Measurements from ENCODE around the gene HSD17B11. TPM values are rescaled to one million over a fixed set of nuclear protein-coding genes. Genes with fewer than 3 reads are reported as not detected.

The HSD17B11 gene
- total and polyA plus RNA-seq, 2 of the 8 experiments (the other 6 are each of a cell fraction or from before 2014, with no cell fraction given): 6.0 to 9.0 TPM

GRCh38 chr4:87399148-87399547, 8.2 kb upstream of the HSD17B11 start:
- peak overlapping the region; percentile 31; the same call in 1 of the 2 replicates for H4K8ac ChIP-seq (ENCODE audit: extremely low read depth, insufficient read depth, low read length)
- DNase-seq (ENCODE audit: low read depth in 1 of 2, low spot score in 2 of 2) (peak in 1 of 2 experiments; percentile 54), FAIRE-seq (no peak)
- H3K27ac ChIP-seq (ENCODE audit: low read depth, low read length): no peak overlapping the region
- no peaks in the 10 kb centered on the region for H4K20me1 ChIP-seq (replicated peaks in 1 of 2; ENCODE audit: control insufficient read depth in 1 of 2, insufficient read depth in 2 of 2, low read length in 2 of 2)
- no peak overlapping the region for H3K56ac ChIP-seq (replicated peaks; ENCODE audit: insufficient read length, low read depth, low read length)
- TF ChIP-seq BCL11A (IDR thresholded peaks at IDR 0.05; ENCODE audit: low read depth in 2 of 2, low read length in 2 of 2) (no peak), GABPA (IDR thresholded peaks at IDR 0.05; ENCODE audit: borderline replicate concordance, insufficient read depth, low read length) (no peak), ATF2 (IDR thresholded peaks at IDR 0.05; ENCODE audit: low read length) (no peak), ASH2L (IDR thresholded peaks at IDR 0.05; ENCODE audit: low read length) (no peak), TAF7 (optimal IDR thresholded peaks at IDR 0.05; ENCODE audit: borderline replicate concordance, low read depth, low read length) (no peak), RBBP5 (IDR thresholded peaks at IDR 0.05; ENCODE audit: borderline replicate concordance, low read depth, low read length) (no peak), CHD1 (IDR thresholded peaks at IDR 0.05; ENCODE audit: low read depth, low read length) (no peak), RNF2 (IDR thresholded peaks at IDR 0.05; ENCODE audit: borderline replicate concordance, low read depth, low read length, missing control alignments, poor library complexity, severe bottlenecking) (no peak), SUZ12 (IDR thresholded peaks at IDR 0.05; ENCODE audit: low read length) (no peak), E2F6 (IDR thresholded peaks at IDR 0.05) (no peak)
- no peak overlapping the region for H3K14ac ChIP-seq (ENCODE audit: insufficient read length)
- CTCF ChIA-PET (ENCODE audit: partially characterized antibody): interaction anchor here (0.9 to 2.6 kb wide), 4 partner anchors 22 to 450 kb away, joined by 3 to 9 read pairs (median 6); partner anchors contain the start of gene NUDT9
- H3K23ac ChIP-seq (ENCODE audit: insufficient read length): no peak overlapping the region
- no peak overlapping the region for H2BK20ac ChIP-seq (ENCODE audit: low read length)
- no peak overlapping the region for H4K91ac ChIP-seq (replicated peaks; ENCODE audit: insufficient read length, low read length)
- H2BK12ac ChIP-seq (ENCODE audit: low read depth, low read length): no peak overlapping the region
- no peaks in the 10 kb centered on the region for H3K23me2 ChIP-seq (ENCODE audit: low read depth, low read length)
- no peak overlapping the region for H3K9ac ChIP-seq (replicated peaks in 1 of 4; ENCODE audit: extremely low read depth in 1 of 4, low read depth in 3 of 4, low read length in 3 of 4)
- H4K5ac ChIP-seq (ENCODE audit: insufficient read length, low read depth, low read length): no peak overlapping the region
- 83% methylated on average over 2 of the region's 3 CpGs; no CpG with 5 or more reads in 1 of the 2 experiments for WGBS, 2 experiments (ENCODE audit: extremely low coverage in 1 of 2, insufficient coverage in 1 of 2, insufficient read length in 1 of 2, insufficient replicate concordance in 2 of 2, low coverage in 1 of 2, low lambda C conversion rate in 2 of 2, missing lambda C conversion rate in 1 of 2)
- H3K4me3 ChIP-seq (ENCODE audit: extremely low read depth in 1 of 4, insufficient read depth in 2 of 4, low read depth in 3 of 4, low read length in 4 of 4): no peak overlapping the region
- H3K27me3 ChIP-seq (replicated peaks in 1 of 4; ENCODE audit: control insufficient read depth in 3 of 4, extremely low read depth in 1 of 4, insufficient read depth in 3 of 4, low read length in 3 of 4): no peaks in the 10 kb centered on the region
- no peak overlapping the region for H2BK120ac ChIP-seq (replicated peaks; ENCODE audit: low read depth, low read length)
- H2BK15ac ChIP-seq (ENCODE audit: low read length): no peak overlapping the region
- H3K4me1 ChIP-seq (replicated peaks in 1 of 4; ENCODE audit: control insufficient read depth in 3 of 4, insufficient read depth in 4 of 4, low read length in 3 of 4): no peaks in the 10 kb centered on the region
- H3K36me3 ChIP-seq (ENCODE audit: control insufficient read depth in 2 of 4, insufficient read depth in 4 of 4, low read length in 3 of 4): no peaks in the 10 kb centered on the region
- no peak overlapping the region for H3K4ac ChIP-seq (replicated peaks; ENCODE audit: insufficient read length, low read depth, low read length)
- H3K4me2 ChIP-seq (ENCODE audit: insufficient read depth in 1 of 2, low read depth in 2 of 2, low read length in 2 of 2): no peak overlapping the region
- H2BK5ac ChIP-seq (ENCODE audit: low read depth, low read length): no peak overlapping the region
- H3K79me1 ChIP-seq (ENCODE audit: low read depth, low read length): no peaks in the 10 kb centered on the region
- H2AFZ ChIP-seq (ENCODE audit: low read length): no peak overlapping the region
- POLR2A ChIA-PET (ENCODE audit: partially characterized antibody): interaction anchor here (1.8 to 2.6 kb wide), 2 partner anchors 9 to 23 kb away, joined by 7 to 10 read pairs; partner anchors contain the start of genes HSD17B11 and NUDT9
- H3K9me3 ChIP-seq (ENCODE audit: insufficient read depth in 2 of 2, low read depth in 1 of 2, low read length in 1 of 2): 0 out of 4 replicates have a peak, but pooled peaks cover 0 to 7% of the 10 kb centered on the region in 2 experiments
- no peak overlapping the region for H3K18ac ChIP-seq (ENCODE audit: extremely low read depth, low read length)
- H2AK5ac ChIP-seq (ENCODE audit: low read depth, low read length): no peak overlapping the region
- H3K79me2 ChIP-seq (ENCODE audit: control insufficient read depth in 1 of 2, insufficient read depth in 2 of 2, low read length in 2 of 2): no peaks in the 10 kb centered on the region

Measured in H1 (cell line).